GDM1 (cell line): ENCODE data around the gene PDZK1.
"Not testable (repeated sequence)": the region's sequence is repeated elsewhere in the genome, so short reads cannot be mapped to it uniquely, and the experiment has no call there.

ENCODE experiments used
- DNase-seq: peaks from one replicate; lab custom pipeline; 2025; lab: John Stamatoyannopoulos, UW

The PDZK1 gene

DNA sequence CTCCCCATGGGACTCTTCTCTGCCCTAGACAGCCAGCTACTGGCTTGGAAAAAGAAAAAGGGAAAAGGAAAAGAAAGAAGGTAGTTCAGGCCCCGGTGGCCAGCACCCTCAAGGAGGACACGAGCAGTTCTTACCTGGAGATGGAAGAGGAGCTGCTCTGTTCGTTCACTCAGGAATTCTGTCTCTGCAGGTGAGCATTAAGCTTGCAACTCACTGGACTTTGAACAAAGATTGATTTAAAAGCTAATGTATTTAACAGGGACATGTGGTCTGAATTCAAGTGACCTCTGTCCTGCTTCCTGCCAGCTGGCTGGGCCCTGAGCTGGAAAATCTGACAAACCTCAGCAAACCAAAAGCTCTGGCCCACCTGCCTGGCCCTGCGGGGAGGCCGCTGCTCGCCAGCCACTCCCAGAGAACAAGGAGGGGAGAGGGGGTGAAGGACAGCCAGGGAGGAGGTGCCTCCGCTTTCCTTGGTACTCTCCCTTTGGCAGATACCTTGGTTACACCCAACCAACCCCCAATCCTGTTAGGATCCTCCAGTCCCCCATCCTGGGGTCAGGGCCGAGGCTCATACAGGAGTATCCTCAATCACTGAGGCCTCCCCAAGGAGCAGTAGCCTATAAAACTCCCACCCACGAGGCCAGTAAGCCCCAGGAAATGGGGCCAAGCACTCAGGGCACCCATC, at the start of gene PDZK1:
Gene PDZK1 (minus strand): TSS at position 186 of the 685 bp plus-strand sequence. CDS start 19,347 bp downstream, outside the sequence.
- no peak for DNase-seq

DNA sequence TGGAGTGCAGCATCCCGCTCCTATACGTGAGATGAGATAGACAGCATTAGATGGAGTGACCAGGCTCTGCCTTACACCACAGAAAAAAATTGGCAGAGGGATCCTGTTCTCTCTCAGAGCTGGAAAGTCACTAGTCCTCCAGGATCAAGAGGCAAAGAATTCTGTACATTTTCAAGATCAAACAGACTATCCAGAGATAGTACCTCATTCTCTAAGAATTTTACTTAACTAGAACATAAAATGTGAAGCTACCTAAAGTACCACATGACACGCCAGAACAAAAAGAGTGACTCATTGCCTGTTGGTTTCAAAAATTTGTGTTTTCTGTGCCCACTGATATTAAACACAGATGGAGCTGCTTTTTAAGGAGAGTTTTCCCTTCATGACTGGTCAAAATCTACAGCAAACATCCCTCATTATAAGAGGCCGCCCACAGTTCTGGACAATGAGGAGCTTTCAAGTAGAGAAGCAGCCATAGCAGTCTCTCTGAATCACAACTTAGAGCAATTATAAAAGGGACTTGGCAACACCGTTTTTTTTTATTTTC, 44.4 kb upstream of the PDZK1 start:
- DNase-seq = no peak

DNA sequence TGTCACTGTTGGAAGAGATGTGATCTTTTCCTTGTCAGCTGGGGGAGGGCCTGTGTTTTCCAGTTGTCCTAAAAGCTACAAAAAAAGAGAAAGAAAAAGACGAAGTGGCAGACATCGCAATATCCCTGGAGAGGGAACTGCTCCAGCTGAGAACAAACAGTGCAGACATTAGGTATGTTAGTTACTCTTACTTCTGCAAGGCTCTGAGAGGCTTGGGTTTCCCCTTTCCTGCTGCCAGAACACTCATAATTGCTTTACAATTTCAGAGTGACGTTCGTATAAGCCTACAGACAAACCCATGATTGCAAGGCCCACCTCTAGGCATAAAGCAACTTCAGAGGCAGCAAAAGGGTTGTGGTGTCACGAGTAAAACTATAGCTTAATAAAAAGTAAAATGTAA, 43.3 kb upstream of the PDZK1 start:
- DNase-seq = no peak

DNA sequence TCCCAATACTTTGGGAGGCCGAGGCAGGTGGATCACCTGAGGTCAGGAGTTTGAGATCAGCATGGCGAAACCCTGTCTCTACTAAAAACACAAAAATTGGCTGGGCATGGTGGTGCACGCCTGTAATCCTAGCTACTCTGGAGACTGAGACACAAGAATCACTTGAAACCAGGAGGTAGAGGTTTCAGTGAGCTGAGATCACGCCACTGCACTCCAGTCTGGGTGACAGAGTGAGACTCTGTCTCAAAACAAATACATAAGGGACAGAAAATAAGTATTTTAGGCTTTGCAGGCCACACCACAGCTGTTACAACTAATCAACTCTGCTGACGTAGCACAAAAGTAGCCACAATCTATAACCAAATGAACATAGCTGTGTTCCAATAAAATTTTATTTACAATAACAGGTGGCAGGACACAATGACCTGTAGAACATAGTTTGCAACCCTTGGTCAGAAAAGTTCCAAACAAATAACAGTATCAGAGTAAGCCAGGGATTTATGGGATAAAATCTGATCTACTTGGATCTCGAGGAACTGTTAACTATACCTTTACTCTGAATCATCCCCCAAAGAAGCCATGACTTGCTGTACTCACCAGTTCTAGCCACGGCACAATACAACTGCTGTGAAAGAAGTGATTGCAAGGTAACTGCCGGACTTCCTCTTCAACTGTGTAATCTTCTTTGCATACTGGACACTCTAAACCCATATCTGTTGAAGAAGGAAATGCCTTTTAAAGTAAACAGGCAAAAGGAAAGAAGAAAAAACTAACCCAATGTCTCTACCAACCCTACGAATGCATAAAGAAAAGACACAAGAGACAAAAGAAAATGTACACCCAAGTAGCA, 40.5 kb upstream of the PDZK1 start:
- DNase-seq = no peak

DNA sequence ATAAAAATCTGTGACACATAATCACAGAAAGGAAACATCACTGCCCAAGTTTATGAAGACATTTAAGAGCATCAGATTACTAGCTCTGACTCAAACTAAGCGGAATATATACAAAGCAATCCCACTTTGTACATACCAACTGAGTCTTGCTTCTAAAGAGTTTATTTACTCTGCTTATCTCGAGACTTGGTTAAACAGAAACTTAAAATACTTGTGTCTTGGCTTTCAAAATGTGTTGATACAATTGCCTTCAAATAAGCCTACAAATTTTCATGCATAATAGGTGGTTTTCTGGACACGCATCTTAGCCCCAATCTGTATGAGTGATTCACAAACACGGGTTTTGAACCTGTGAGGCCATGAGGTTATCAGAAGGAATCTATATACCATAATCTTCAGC, 33.1 kb upstream of the PDZK1 start:
- no peak for DNase-seq

DNA sequence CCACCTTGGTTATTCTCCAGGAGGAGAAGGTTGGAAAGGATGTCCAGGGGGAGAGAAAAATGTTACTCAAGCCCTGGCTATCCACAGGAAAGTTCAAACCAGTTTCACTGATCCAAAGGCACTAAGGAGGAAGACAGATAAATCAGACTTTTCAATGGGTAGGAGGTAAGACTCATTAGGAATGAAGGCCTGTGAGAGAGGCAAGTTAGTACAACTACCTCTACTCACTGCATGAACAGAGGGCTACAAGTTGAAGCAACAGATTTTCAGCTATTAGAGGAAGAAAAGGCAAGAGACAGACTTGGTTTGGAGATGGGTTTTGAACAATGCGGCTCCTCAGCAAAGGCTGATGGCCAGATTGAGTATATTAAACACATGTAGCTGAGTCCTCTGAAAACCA, 29.0 kb upstream of the PDZK1 start:
- DNase-seq = no peak

DNA sequence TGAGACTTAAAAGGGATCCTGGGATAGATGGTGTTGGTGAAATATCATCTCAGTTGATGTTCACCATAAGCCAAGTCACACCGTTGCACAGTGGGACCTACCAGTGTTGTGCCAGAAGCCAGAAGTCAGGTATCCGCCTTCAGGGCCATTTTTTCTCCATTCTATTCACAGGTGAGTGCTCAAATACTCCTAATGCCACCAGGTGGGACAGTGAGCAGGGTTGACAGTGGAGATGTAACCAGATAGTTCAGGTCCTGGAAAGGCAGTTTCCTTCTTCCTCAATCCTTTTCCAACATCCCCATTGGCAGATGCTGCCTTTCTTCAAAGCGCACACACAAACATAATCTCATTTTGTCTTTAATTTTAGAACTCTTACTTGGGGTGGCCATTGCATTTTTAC, 23.7 kb upstream of the PDZK1 start:
- DNase-seq = no peak

DNA sequence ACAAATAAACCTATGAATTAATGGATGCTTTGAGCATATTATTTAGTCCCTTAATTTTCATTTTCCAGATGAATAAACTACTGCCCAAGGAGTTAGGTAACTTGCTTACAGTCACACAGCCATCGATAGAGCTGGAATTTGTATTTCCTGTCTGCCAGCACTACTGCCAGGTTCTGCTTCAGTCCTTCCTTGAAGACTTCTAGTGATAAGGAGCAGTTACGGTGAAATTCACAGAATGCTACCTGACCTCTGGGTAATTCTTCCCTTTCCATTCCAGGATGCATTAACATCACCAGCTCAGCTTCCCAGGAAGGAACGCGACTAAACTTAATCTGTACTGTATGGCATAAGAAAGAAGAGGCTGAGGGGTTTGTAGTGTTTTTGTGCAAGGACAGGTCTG, 23.3 kb upstream of the PDZK1 start:
- DNase-seq = no peak

DNA sequence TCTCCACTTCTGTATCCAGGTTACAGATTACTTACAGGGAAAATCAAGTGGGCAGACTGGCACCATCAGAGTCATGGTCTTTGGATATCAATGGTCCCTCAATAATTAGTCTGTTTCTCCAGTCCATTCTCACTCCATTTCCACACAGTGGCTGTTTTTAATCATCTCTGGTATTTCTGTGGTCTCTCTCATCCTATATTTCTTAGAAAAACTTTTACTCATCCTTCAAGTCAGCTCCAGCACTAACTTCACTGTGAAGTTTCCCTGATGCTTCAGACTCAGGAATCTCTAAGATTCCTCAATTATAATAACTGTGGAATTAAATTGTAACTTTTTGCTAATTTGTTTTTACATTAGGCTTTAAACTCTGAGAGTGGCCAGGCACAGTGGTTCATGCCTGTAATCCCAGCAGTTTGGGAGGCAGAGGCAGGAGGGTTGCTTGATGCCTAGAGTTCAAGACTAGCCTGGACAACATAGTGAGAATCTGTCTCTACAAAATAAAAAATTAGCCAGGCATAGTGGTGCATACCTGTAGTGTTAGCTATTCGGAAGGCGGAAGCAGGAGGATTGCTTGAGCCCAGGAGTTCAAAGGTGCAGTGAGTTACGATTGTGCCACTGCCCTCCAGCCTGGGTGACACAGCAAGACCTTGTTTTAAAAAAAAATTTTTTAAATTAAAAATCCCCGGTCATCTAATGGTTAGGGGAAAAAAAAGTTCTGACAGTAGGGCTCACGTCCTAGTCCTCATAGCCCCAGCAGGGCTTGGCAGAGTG, 22.7 kb upstream of the PDZK1 start:
- no peak for DNase-seq

DNA sequence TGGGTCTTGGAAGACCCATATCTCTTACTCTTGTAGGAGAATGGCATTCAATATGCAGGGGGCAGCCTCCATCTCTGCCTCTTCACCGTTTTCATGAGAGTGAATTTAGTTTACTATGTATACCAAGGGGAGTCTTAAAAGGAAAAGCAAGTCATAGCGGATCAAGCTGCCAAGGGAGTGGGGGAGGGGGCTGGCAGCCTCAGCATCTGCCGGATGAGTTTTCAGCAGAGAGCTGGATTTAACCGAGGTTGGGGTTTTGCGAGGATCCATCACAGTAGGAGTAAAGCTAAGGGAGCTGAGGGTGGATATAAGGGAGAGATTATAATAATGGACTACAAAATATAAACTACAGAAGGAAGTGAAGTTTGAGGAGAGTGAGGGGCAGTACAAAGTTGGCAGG, 22.0 kb upstream of the PDZK1 start:
- no peak for DNase-seq

DNA sequence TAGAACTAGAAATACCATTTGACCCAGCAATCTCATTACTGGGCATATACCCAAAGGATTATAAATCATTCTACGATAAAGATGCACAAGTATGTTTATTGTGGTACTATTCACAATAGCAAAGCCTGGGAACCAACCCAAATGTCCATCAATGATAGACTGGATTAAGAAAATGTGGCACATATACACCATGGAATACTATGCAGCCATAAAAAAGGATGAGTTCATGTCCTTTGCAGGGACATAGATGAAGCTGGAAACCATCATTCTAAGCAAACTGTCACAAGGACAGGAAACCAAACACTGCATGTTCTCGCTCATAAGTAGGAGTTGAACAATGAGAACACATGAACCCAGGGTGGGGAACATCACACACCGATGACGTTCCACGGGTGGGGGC, 19.0 kb upstream of the PDZK1 start:
- not testable (repeated sequence) for DNase-seq

DNA sequence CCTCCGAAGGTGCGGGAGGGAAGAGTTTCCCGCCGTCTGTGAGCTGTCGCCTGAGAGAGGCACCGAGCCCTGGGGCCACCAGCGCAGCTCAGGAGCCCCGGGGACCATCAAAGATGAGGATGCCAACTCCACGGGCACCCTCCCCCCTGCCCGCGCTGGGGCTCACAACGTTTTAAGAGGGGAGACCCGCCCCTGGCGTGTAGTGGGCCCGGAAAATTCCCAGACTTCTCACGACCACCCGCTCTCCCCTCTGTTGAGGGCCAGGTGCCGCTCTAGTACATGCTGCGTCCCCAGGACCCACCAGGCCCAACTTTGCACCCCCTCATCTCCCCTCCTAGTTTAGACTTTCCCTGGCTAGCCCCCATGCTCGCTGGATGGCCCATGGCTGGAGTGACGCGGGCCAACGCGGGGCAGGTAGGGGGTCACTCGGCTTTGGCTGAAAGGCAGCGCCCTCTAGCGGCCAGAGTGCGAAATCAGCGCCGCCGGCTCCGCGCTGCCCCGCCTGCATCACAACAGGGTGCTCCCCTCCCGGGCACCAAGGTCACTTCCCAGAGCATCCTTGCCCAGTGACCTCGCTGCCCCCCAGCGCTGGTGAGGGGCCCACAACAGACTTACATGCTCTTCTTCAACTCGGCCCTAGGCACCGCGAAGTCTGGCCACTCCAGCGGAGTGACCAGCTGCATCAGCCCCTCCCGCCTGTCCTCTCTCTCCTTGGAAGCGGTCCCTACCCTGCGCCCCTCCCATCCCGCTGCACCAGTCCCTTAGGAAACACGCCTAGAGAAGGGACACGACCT, 13.9 kb upstream of the PDZK1 start:
- peak; percentile 15 for DNase-seq

DNA sequence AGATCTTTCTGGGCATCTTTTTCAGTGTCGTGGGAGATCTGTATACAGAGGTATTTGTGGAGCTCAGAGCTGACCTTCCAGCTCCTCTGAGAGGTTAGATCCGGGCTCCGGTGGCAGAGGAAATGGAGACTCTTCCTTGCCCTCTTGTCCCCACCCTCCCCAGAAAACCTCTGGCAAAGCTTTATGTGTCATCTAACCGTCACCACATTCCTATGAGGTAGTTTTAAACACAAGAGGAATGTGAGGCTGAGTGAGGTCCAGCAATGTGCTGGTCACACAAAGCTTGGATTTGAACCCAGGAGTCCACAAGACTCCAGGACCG, 13.3 kb upstream of the PDZK1 start:
- no peak for DNase-seq

DNA sequence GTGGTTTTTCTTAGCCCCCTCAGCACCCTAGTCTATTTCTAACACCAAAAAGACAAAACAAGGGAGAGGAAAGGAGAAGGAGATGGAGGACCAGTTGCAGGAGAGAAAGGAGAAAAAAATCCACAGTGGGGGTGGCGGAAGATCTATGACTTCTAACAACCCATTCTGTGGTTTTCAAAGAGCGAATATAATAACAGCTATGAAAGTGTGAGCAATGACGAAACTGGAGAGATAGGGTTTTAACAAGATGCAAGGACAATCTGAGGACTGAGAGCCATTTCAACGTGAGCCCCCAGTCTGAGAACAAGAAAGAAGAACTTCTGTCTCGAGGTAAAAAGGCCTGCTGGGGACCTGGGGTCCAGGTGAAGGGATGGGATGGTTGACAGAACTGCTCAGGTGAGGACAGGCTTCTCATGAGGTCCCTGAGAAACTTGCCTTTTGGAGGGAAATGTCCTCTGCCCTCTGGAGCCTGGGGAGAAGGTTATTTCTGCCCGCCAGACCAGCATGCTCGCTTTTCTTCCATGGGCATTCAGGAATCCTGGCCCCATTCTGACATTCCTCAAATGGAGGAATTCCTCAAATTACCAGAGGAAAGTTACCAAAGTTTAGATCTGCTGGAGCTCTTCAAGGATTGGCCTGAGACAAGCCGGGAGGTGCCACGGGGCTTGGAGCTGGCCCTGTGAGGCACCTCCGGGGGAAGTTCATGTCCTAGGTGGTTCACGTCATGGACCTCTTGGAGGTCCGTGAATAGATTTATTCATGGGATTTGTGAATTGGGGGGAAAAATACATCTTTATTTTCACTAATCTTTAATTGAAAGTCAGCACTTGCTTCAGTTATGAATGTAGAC, 12.3 kb upstream of the PDZK1 start, which contains the start of gene CD160:
Gene CD160 (plus strand): TSS at position 270 of the 850 bp plus-strand sequence. CDS start 8,829 bp downstream, outside the sequence.
- DNase-seq = no peak

DNA sequence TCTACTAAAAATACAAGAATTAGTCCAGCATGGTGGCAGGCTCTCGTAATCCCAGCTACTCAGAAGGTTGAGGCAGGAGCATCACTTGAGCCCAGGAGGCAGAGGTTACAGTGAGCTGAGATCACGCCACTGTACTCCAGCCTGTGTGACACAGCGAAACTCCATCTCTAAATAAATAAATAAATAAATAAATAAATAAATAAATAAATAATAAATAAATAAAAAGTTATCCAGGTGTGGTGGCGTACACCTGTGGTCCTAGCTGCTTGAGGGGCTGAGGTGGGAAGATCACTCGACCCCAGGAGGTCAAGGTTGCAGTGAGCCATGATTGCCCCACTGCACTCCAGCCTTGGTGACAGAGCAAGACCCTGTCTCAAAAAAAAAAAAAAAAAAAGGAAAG, 11.3 kb upstream of the PDZK1 start:
- not testable (repeated sequence) for DNase-seq

DNA sequence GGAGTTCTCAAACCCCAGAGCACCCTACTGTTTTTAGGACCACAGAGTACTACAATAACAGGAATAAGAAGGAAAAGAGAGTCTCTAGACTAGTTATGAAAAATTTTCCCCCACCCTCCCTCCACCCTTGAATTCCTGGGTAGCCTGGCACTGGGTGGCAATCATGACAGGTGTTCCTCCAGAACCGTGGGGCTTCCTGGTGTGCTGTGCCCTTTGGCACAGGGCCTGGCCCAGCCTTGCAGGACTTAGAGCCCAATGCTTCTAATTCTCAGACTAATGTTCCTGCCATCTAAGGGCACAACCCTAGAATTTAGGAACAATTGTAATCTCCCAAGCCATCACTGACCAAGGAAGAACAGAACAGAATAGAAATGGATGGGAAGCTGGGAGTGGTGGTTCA, 10.7 kb upstream of the PDZK1 start:
- DNase-seq = no peak

DNA sequence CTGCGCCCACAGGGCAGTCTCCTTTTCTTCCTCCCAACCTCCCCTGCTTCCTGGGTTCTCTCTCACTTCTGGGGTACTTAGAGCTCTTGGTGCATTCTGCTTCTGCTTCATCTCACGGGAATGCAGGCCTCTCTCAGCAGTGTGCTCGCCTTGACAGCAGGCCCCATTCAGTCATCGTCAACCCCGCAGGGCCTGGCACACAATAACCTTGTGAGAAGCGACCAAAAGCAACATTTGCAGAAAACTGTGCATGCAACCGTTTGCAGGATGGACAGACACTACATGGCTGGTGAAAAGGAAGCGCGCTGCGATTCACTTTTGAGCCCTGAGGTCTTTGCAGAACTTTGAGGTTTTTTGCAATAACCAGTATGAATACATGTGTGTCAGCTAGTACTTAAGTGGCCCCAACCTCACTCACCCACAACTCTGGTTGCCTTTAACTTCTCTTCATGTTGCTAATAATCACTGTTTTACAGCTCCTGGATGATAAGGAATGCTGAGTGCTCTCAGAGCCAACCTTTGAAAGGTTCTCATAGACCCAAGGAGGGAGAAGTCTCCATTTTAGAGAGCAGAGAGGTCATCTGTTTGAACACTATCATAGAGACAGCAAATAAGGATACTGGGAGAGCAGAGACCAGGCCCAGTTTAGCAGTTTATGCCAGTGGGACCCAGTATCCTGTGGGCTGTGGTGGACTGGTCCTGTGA, 9.6 kb upstream of the PDZK1 start:
- no peak for DNase-seq

DNA sequence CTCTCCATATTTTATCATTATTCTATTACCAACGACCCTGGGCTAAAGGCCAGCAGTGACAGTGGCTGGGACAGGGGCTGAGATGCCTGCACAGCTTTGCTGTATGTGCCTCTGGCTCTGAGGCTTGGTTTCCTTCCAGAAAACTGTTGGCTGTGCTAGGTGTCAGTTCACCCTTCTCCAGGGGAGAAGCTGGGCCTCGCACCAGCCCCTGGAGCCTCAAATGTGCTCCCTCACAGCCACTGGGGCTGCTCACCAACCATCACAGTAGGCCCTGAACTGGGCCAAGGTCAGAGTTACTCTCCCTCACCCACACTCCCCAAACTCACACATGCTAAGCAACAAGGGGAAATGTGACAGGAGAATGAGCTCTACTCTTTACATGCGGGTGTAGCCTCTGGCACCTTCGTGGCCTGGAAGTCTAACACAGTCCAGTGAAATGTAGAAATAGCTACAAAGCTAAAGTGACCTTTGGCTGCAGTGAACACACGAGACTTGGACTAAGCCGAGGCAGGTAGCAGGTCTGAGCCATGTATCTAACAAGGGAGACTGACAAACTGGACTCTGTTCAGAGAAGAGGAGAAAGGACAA, 7.5 kb upstream of the PDZK1 start:
- no peak for DNase-seq

DNA sequence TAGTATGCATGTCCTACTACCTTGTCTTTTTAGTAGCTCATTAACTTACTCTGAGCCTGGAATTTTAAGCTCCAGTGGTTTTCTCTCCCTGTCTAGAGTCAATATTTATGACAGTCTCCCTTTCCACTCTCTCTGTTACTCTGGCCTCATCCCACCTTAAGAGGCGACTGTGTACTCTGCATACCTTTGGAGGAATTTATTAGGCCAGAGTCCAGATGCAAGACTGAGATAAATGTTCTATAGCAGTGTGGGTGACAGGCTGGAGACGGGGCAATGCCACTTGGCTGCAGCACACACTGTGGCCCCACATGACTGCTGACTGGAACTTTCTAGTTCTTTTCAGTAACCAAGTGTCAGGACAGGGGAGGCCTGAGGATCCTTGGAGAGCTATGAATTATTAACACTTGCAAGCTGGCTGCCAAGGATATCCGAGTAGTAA, 4.1 kb upstream of the PDZK1 start:
- DNase-seq = no peak
